ENCODE measurements around the gene ESR2. TPM values are rescaled to one million over a fixed set of nuclear protein-coding genes. Genes with fewer than 3 reads are reported as not detected.

ESR2 gene
- total RNA-seq, 2 experiments from 2014 or later, result 0.26 to 0.32 TPM

DNA sequence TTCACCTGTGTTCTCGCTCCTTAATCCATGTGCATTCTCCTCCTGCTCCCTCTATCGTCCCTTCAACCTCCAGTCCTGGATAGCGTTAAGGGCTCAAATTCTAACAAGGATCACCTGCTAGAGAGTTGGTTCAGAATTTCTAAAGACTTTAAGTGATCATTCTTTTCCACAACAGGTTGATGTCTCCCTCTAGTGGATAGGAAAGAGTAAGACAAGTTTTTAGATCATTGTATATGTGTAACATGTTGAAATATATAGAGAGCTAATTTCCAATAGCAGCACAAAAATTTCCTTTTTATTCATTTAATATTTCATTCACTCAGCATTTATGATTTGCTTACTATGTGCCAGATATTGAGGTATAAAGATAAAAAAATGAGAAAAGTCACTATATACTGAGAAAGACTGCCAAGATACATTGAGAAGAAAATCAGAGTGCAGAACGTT is 9.3 kb upstream of the ESR2 start:
- ChIA-PET POLR2A (interaction anchor here (0.6 kb wide), 1 partner anchor 207 kb away, joined by 3 read pairs; no protein-coding TSS in a partner anchor), CTCF (interaction anchor here (0.5 to 3.2 kb wide), 40 partner anchors 9 to 840 kb away, joined by 3 to 32 read pairs (median 3); partner anchors contain the start of gene ESR2)
- Mint-ChIP-seq H3K4me1 (no peaks in the 10 kb centered on the region), H3K27ac (no peak overlapping the region), H3K9me3 (ENCODE audit: low read depth) (no peaks in the 10 kb centered on the region), H3K27me3 (peaks cover 2% of the 10 kb centered on the region), H3K4me3 (no peak overlapping the region), H3K36me3 (ENCODE audit: low read depth) (no peaks in the 10 kb centered on the region)
- no peak for DNase-seq
- peak; percentile 68 for ATAC-seq
- intact Hi-C loops (cut with DNase I, micrococcal nuclease), result loop anchor here (1.0 to 5.0 kb wide), 5 partner anchors 293 to 916 kb away; no protein-coding TSS in a partner anchor

- no peaks in the 10 kb centered on the region for H3K36me3 Mint-ChIP-seq (ENCODE audit: low read depth)
- H3K27me3 Mint-ChIP-seq, result peaks cover 13% of the 10 kb centered on the region
- no peak overlapping the region for H3K4me3 Mint-ChIP-seq
- no peak overlapping the region for H3K27ac Mint-ChIP-seq
- peaks cover 13% of the 10 kb centered on the region for H3K4me1 Mint-ChIP-seq
- ATAC-seq, result no peak
- intact Hi-C loops (cut with DNase I, micrococcal nuclease), result loop anchor here (5.0 to 10.0 kb wide), 4 partner anchors 174 to 654 kb away; partner anchors contain the start of genes SYNE2 (in 1 of the 2) and WDR89 (in 1 of the 2)
- ChIA-PET CTCF (interaction anchor here (0.6 to 0.9 kb wide), 5 partner anchors 396 to 501 kb away, joined by 3 to 4 read pairs (median 3); no protein-coding TSS in a partner anchor), POLR2A (no interaction called here)
- no peak for DNase-seq
- H3K9me3 Mint-ChIP-seq (ENCODE audit: low read depth), result no peaks in the 10 kb centered on the region
Observed at GRCh38 chr14:64298773-64299172, 4.6 kb upstream of the ESR2 start.

- POLR2A ChIA-PET, result no interaction called here
- Mint-ChIP-seq H3K27me3 (peaks cover 25% of the 10 kb centered on the region), H3K36me3 (ENCODE audit: low read depth) (no peaks in the 10 kb centered on the region), H3K4me3 (no peak overlapping the region), H3K9me3 (ENCODE audit: low read depth) (no peaks in the 10 kb centered on the region), H3K4me1 (peaks cover 20% of the 10 kb centered on the region), H3K27ac (no peak overlapping the region)
- intact Hi-C loops (cut with DNase I, micrococcal nuclease), result loop anchor here (5.0 to 10.0 kb wide), 4 partner anchors 172 to 652 kb away; partner anchors contain the start of genes SYNE2 (in 1 of the 2) and WDR89 (in 1 of the 2)
- DNase-seq (no peak), ATAC-seq (peak; percentile 45)
- CTCF ChIA-PET, result interaction anchor here (0.6 to 3.8 kb wide), 6 partner anchors 8 to 388 kb away, joined by 3 to 32 read pairs (median 4); no protein-coding TSS in a partner anchor
Observed at GRCh38 chr14:64296561-64296960, 2.4 kb upstream of the ESR2 start.

DNA sequence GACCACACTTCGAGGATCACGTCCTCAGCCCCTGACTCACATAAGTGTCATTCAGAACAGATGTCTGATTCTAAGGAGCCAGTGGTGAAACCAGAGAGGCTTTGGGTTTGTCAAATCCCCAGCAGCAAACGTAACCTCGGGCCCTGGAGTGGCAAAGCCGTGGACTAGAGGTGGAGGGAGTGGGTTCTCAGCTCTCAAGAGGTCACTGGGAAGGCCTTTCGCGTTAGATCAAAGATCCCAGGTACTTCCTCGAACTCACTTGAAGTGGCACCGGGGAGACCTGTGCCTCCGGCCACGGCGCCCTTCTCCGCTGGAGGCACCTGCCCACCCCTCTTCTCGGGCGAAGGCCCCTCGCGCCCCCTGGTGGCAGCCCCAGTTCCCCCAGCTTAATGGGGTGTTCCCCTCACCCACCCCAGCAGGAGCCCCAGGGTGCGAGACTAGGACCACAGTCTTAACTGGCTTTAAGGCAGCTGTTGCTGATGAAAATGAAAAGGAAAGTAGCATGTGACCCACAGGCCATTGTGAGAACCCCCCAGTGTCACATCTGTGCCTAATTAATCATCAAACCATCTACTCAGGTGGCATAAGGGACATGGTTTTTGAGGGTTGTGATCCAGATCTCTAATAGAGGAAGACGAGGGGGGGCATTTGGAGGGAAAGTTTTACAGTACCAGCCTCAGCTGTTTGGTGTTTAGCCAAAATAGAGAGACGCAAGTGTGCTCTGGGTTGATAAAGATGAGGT is 672 bp upstream of the ESR2 start:
- peak; percentile 94 for DNase-seq
- H3K36me3 Mint-ChIP-seq (ENCODE audit: low read depth), result no peaks in the 10 kb centered on the region
- no peaks in the 10 kb centered on the region for H3K9me3 Mint-ChIP-seq (ENCODE audit: low read depth)
- intact Hi-C loops (cut with DNase I, micrococcal nuclease), result loop anchor here (1.0 to 10.0 kb wide), 8 partner anchors 62 to 650 kb away; partner anchors contain the start of genes SYNE2 (in 1 of the 2) and WDR89 (in 1 of the 2)
- H3K27ac Mint-ChIP-seq, result no peak overlapping the region
- POLR2A ChIA-PET, result interaction anchor here (0.5 to 1.1 kb wide), 3 partner anchors 8 to 1478 kb away, joined by 5 to 6 read pairs (median 5); no protein-coding TSS in a partner anchor
- peaks cover 20% of the 10 kb centered on the region for H3K4me1 Mint-ChIP-seq
- CTCF ChIA-PET, result interaction anchor here (0.6 to 3.8 kb wide), 22 partner anchors 9 to 1035 kb away, joined by 3 to 32 read pairs (median 4); no protein-coding TSS in a partner anchor
- ATAC-seq, result peak; percentile 81
- peaks cover 25% of the 10 kb centered on the region for H3K27me3 Mint-ChIP-seq
- H3K4me3 Mint-ChIP-seq, result peak overlapping the region; percentile 64

DNA sequence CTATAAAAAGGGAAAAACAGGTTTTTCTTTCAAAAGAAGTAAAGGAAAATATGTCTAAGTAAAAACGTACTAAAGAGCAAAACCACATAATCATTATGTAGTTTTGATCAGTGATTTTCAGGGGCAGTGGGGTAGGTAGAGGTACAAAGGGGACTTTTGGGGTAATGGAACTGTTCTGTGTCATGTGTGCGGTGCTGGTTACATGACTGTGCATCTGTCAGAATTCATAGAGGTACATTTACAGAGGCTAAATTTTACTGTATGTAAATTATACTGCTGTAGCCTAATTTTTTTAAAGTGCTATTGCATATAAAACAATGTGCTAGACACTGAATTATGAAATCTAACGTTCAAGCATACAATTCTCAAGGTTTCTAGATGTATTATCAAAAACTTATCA is 2.0 kb downstream of the ESR2 start:
- ChIA-PET CTCF (interaction anchor here (2.3 kb wide), 1 partner anchor 11 kb away, joined by 7 read pairs; no protein-coding TSS in a partner anchor), POLR2A (no interaction called here)
- peaks cover 17% of the 10 kb centered on the region for H3K27me3 Mint-ChIP-seq
- no peak overlapping the region for H3K27ac Mint-ChIP-seq
- H3K36me3 Mint-ChIP-seq (ENCODE audit: low read depth), result no peaks in the 10 kb centered on the region
- DNase-seq, result no peak
- no peaks in the 10 kb centered on the region for H3K9me3 Mint-ChIP-seq (ENCODE audit: low read depth)
- peaks cover 20% of the 10 kb centered on the region for H3K4me1 Mint-ChIP-seq
- ATAC-seq, result no peak
- no peak overlapping the region for H3K4me3 Mint-ChIP-seq
- intact Hi-C loops (cut with DNase I, micrococcal nuclease), result loop anchor here (5.0 to 10.0 kb wide), 3 partner anchors 155 to 647 kb away; partner anchors contain the start of gene WDR89 (in 1 of the 2)

DNA sequence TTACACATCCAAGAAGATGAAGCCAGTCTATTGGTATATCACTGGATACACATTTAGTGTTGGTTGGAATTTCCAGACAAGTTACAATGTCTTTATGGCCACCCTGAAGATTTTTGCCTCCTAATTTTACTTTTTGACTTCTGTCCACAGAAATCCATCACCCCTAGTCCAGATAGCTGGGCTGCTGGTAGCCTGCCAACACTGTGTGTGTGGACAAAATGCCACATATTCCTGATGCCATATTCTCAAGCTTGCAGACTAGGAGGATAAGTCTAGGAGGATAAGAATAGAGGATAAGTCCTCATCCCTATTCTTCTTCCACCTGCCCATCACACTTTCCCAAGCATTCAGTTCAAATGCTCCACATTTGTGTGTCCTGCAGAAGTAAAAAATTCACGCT is 4.6 kb downstream of the ESR2 start:
- ChIA-PET CTCF (interaction anchor here (0.7 to 1.3 kb wide), 2 partner anchors 12 to 607 kb away, joined by 3 to 4 read pairs; no protein-coding TSS in a partner anchor), POLR2A (no interaction called here)
- Mint-ChIP-seq H3K4me1 (peaks cover 7% of the 10 kb centered on the region), H3K27me3 (peaks cover 15% of the 10 kb centered on the region), H3K27ac (no peak overlapping the region), H3K4me3 (no peak overlapping the region), H3K9me3 (ENCODE audit: low read depth) (no peaks in the 10 kb centered on the region), H3K36me3 (ENCODE audit: low read depth) (no peaks in the 10 kb centered on the region)
- DNase-seq (no peak), ATAC-seq (no peak)
- intact Hi-C loops (cut with DNase I, micrococcal nuclease), result no loop called here

DNA sequence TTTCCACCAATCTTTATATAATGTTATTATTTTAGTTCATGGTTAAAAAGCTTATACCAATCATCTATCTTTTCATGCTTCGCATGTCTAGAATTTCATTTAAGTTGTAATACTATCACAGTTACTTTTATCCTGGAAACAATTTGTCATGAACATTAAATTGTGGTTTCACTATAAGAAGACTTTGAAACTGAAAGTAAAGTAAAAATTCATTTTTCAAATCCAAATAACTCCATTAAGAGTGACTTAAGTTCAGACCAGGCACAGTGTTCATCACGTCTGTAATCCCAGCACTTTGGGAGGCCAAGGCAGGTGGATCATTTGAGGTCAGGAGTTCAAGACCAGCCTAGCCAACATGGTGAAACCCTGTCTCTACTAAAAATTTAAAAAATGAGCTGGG is 12.4 kb downstream of the ESR2 start:
- peaks cover 22% of the 10 kb centered on the region for H3K4me1 Mint-ChIP-seq
- no peaks in the 10 kb centered on the region for H3K36me3 Mint-ChIP-seq (ENCODE audit: low read depth)
- intact Hi-C loops (cut with DNase I, micrococcal nuclease), result loop anchor here in 1 of 2 experiments (5.0 kb wide), 1 partner anchor 50 kb away; no protein-coding TSS in a partner anchor
- POLR2A ChIA-PET, result no interaction called here
- DNase-seq (no peak), ATAC-seq (peak; percentile 39)
- CTCF ChIA-PET, result interaction anchor here (0.8 kb wide), 1 partner anchor 15 kb away, joined by 3 read pairs; no protein-coding TSS in a partner anchor
- no peaks in the 10 kb centered on the region for H3K27me3 Mint-ChIP-seq
- H3K9me3 Mint-ChIP-seq (ENCODE audit: low read depth), result no peaks in the 10 kb centered on the region
- no peak overlapping the region for H3K27ac Mint-ChIP-seq
- no peak overlapping the region for H3K4me3 Mint-ChIP-seq

DNA sequence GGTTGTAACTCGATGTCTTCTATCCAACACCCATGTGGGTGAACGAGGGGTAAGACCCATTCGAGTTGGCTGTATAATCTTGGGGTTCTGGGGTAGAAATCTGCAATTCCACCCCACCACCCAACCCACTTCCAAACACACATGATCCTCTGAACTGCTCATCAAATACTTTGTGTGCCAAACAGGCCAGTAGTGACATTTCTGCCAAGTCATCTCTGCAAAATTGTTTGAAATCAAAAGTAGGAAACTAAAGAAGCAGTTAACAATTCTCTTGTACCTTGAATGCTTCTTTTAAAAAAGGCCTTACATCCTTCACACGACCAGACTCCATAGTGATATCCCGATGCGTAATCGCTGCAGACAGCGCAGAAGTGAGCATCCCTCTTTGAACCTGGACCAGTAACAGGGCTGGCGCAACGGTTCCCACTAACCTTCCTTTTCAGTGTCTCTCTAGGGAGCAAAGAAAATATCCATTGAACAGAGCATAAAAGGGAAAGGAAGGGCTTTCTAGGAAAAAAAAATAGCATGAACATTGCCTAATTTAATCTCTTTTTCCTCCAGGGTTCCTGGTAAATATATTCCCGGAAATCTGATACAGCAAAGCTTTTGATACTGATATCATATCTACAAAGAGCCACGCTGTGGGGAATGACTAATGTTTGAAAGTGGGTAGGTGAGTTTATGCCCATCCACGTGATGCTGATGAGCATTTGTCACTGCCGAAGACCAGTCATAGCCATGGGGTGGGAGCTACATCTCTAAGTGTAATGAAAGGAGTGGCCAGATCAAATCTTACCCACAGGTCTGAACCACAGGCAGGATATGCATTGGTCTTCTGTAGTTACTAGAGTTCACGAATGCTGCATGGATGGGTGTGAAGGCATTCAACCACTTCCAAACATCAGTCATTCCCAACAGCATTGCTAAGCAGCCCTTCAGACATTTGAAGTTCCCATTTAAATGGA is 14.2 kb downstream of the ESR2 start:
- intact Hi-C loops (cut with DNase I, micrococcal nuclease), result loop anchor here in 1 of 2 experiments (5.0 kb wide), 1 partner anchor 48 kb away; no protein-coding TSS in a partner anchor
- H3K4me1 Mint-ChIP-seq, result peaks cover 22% of the 10 kb centered on the region
- peak; percentile 38 for DNase-seq
- peak; percentile 88 for ATAC-seq
- H3K36me3 Mint-ChIP-seq (ENCODE audit: low read depth), result no peaks in the 10 kb centered on the region
- H3K27me3 Mint-ChIP-seq, result no peaks in the 10 kb centered on the region
- no peak overlapping the region for H3K4me3 Mint-ChIP-seq
- POLR2A ChIA-PET, result interaction anchor here (0.7 kb wide), 1 partner anchor 157 kb away, joined by 3 read pairs; no protein-coding TSS in a partner anchor
- no peaks in the 10 kb centered on the region for H3K9me3 Mint-ChIP-seq (ENCODE audit: low read depth)
- H3K27ac Mint-ChIP-seq, result no peak overlapping the region
- CTCF ChIA-PET, result interaction anchor here (0.7 kb wide), 1 partner anchor 10 kb away, joined by 3 read pairs; no protein-coding TSS in a partner anchor

GRCh38 chr14:64278458-64278857 is 15.7 kb downstream of the ESR2 start:
- POLR2A ChIA-PET, result no interaction called here
- H3K4me1 Mint-ChIP-seq, result peaks cover 22% of the 10 kb centered on the region
- H3K27ac Mint-ChIP-seq, result no peak overlapping the region
- peaks cover 1% of the 10 kb centered on the region for H3K36me3 Mint-ChIP-seq (ENCODE audit: low read depth)
- H3K27me3 Mint-ChIP-seq, result no peaks in the 10 kb centered on the region
- no peaks in the 10 kb centered on the region for H3K9me3 Mint-ChIP-seq (ENCODE audit: low read depth)
- CTCF ChIA-PET, result no interaction called here
- DNase-seq, result no peak
- intact Hi-C loops (cut with DNase I, micrococcal nuclease), result no loop called here
- no peak for ATAC-seq
- H3K4me3 Mint-ChIP-seq, result no peak overlapping the region

DNA sequence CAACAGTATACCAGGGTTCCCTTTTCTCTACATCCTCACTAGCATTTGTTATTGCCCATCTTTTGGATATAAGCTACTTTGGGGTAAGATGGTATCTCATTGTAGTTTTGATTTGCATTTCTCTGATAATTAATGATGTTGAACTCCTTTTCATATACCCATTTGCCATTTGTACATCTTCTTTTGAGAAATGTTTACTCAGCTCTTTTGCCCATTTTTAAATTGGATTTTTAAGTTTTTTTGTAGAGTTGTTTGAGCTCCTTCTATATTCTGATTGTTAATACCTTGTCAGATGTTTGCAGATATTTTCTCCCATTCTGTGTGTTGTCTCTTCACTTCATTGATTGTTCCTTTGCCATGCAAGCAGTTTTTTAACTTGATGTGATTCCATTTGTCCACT is 22.2 kb downstream of the ESR2 start:
- no peak overlapping the region for H3K27ac Mint-ChIP-seq
- DNase-seq (no peak), ATAC-seq (no peak)
- intact Hi-C loops (cut with DNase I, micrococcal nuclease), result no loop called here
- ChIA-PET CTCF (no interaction called here), POLR2A (no interaction called here)
- no peaks in the 10 kb centered on the region for H3K9me3 Mint-ChIP-seq (ENCODE audit: low read depth)
- H3K4me1 Mint-ChIP-seq, result peaks cover 4% of the 10 kb centered on the region
- H3K27me3 Mint-ChIP-seq, result no peaks in the 10 kb centered on the region
- H3K36me3 Mint-ChIP-seq (ENCODE audit: low read depth), result peaks cover 1% of the 10 kb centered on the region
- no peak overlapping the region for H3K4me3 Mint-ChIP-seq

Data from activated CD4-positive, alpha-beta T cell treated with anti-CD3 and anti-CD28 coated beads for 36 hours (primary cell).